ENCODE data around the gene KAT5. TPM values are rescaled to one million over a fixed set of nuclear protein-coding genes. Genes with fewer than 3 reads are reported as not detected.

Gene KAT5
- total and polyA plus RNA-seq, 2 of the 13 experiments (the other 11 are each of a cell fraction or from before 2014, with no cell fraction given) = 35.2 to 48.3 TPM

GRCh38 chr11:65662799-65663638 lies 49.0 kb upstream of the KAT5 start, which contains the start of gene RELA (continued):
- TF ChIP-seq DRAP1 (CRISPR knock-in tag; IDR thresholded peaks at IDR 0.05) = peak; percentile 35; the same call in 1 of the 2 replicates
- TF ChIP-seq ATF5 (CRISPR knock-in tag; IDR thresholded peaks at IDR 0.05; ENCODE audit: low read depth) = no peak
- no peak for TF ChIP-seq ZNF160 (CRISPR knock-in tag; IDR thresholded peaks at IDR 0.05)
- no peak for TF ChIP-seq AFF4 (CRISPR knock-in tag; IDR thresholded peaks at IDR 0.05)
- TF ChIP-seq STAT5B (CRISPR knock-in tag; IDR thresholded peaks at IDR 0.05) = no peak
- TF ChIP-seq ZSCAN20 (CRISPR knock-in tag; IDR thresholded peaks at IDR 0.05; ENCODE audit: borderline replicate concordance) = peak; percentile 56; the same call in 1 of the 2 replicates
- TF ChIP-seq SP5 (CRISPR knock-in tag; IDR thresholded peaks at IDR 0.05; ENCODE audit: borderline replicate concordance, low read depth) = no peak
- no peak for TF ChIP-seq ZNF572 (CRISPR knock-in tag; IDR thresholded peaks at IDR 0.05)
- no peak for TF ChIP-seq NCOA2 (CRISPR knock-in tag; IDR thresholded peaks at IDR 0.05)
- peak; percentile 71; the same call in 1 of the 2 replicates for TF ChIP-seq ZNF225 (CRISPR knock-in tag; IDR thresholded peaks at IDR 0.05)
- no peak for TF ChIP-seq ZBTB8A (CRISPR knock-in tag; IDR thresholded peaks at IDR 0.05; ENCODE audit: borderline replicate concordance, low read depth)
- peak; percentile 84 for TF ChIP-seq PRDM10 (CRISPR knock-in tag; IDR thresholded peaks at IDR 0.05; ENCODE audit: low read depth)
- peak; percentile 35; the same call in 1 of the 2 replicates for TF ChIP-seq GATAD2A (CRISPR knock-in tag; IDR thresholded peaks at IDR 0.05)
- no peak for TF ChIP-seq GZF1 (CRISPR knock-in tag; IDR thresholded peaks at IDR 0.05)
- TF ChIP-seq KLF11 (CRISPR knock-in tag; IDR thresholded peaks at IDR 0.05) = no peak
- TF ChIP-seq ZNF839 (CRISPR knock-in tag; IDR thresholded peaks at IDR 0.05; ENCODE audit: borderline replicate concordance) = 0 out of 2 replicates have a peak, but pooled peaks have one; percentile 51
- TF ChIP-seq GTF2F1 (IDR thresholded peaks at IDR 0.05; ENCODE audit: low read length) = no peak
- no peak; the same call in 1 of the 2 replicates for TF ChIP-seq ZNF746 (CRISPR knock-in tag; IDR thresholded peaks at IDR 0.05)
- no peak for TF ChIP-seq ZNF598 (CRISPR knock-in tag; IDR thresholded peaks at IDR 0.05; ENCODE audit: borderline replicate concordance)
- no peak for TF ChIP-seq ZNF263 (CRISPR knock-in tag; IDR thresholded peaks at IDR 0.05)
- peak; percentile 38; the same call in 1 of the 2 replicates for TF ChIP-seq SRY (CRISPR knock-in tag; IDR thresholded peaks at IDR 0.05)
- peak; percentile 91 for TF ChIP-seq ZFY (CRISPR knock-in tag; IDR thresholded peaks at IDR 0.05)
- no peak; the same call in 1 of the 2 replicates for TF ChIP-seq DR1 (CRISPR knock-in tag; IDR thresholded peaks at IDR 0.05)
